GM19372 (cell line): ENCODE results near the gene XAGE2.

Source experiments
- ATAC-seq: cut with Tn5 transposase; IDR thresholded peaks from one replicate; pipeline ENCODE4 v1.9.1; 2021; ENCODE audit warnings: mild to moderate bottlenecking, low read depth, moderate library complexity; ENCODE audit not compliant: unreplicated experiment

Gene XAGE2

DNA sequence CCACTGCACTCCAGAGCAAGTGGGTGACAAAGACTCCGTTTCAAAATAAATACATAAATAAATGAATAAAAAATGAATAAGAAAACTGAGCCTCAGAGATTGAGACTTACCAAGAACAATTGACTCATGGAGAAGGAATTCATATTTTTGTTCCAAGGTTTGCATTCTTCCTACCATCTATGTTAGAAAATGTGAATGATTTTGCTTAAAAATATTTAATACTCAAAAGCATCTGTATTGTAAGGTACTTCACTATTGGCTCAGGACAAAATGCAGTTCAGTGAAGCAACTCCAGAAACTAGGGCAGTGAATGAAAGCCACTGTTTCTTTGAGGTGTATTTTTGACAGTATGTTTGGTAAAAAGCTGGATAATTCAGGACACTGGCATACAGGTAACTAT is 54.1 kb downstream of the XAGE2 start:
- no peak for ATAC-seq

DNA sequence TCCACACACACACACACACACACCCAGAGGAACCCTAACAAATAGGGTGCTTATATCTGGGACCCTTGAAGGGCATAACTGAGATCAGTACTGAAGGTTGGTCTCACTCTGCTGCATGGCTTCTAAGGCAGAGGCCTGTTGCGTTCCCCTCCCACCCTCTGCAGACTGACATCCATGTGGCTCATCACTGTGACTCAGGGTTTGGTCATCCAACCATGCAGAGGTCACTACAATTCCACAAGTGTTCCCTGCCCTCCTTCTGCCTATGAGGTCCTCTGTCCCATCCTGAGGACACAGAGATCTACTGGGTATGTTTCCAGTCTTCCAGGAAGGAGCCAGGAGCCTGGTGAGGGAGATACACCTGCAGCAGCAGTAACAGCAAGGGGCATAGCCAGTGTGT is 55.8 kb downstream of the XAGE2 start:
- ATAC-seq, result no peak
